ENCODE results near the gene MSI2.

The MSI2 gene

GRCh38 chr17:57425903-57426880 is 169.9 kb downstream of the MSI2 start:
- Histone ChIP-seq H3K36me3 (ENCODE audit: insufficient read depth, low read length) (no peaks in the 10 kb centered on the region), H3K9me3 (ENCODE audit: control insufficient read depth, insufficient read depth, low read length) (no peaks in the 10 kb centered on the region; the same call in 1 of the 2 replicates), H3K4me1 (ENCODE audit: insufficient read depth, low read length) (peaks cover 25% of the 10 kb centered on the region), H3K9ac (ENCODE audit: low read depth, low read length) (no peak overlapping the region)

- Histone ChIP-seq H3K9ac (ENCODE audit: low read depth, low read length) (no peak overlapping the region), H3K4me1 (ENCODE audit: insufficient read depth, low read length) (peaks cover 33% of the 10 kb centered on the region), H3K36me3 (ENCODE audit: insufficient read depth, low read length) (no peaks in the 10 kb centered on the region), H3K9me3 (ENCODE audit: control insufficient read depth, insufficient read depth, low read length) (no peaks in the 10 kb centered on the region)
Observed at GRCh38 chr17:57429966-57430365, 173.6 kb downstream of the MSI2 start.

GRCh38 chr17:57431415-57431814 is 175.1 kb downstream of the MSI2 start:
- peaks cover 19% of the 10 kb centered on the region for H3K4me1 ChIP-seq (ENCODE audit: insufficient read depth, low read length)
- no peak overlapping the region for H3K9ac ChIP-seq (ENCODE audit: low read depth, low read length)
- H3K36me3 ChIP-seq (ENCODE audit: insufficient read depth, low read length): no peaks in the 10 kb centered on the region
- no peaks in the 10 kb centered on the region for H3K9me3 ChIP-seq (ENCODE audit: control insufficient read depth, insufficient read depth, low read length)

- Histone ChIP-seq H3K36me3 (ENCODE audit: insufficient read depth, low read length) (no peaks in the 10 kb centered on the region), H3K4me1 (ENCODE audit: insufficient read depth, low read length) (peaks cover 13% of the 10 kb centered on the region), H3K9ac (ENCODE audit: low read depth, low read length) (no peak overlapping the region), H3K9me3 (ENCODE audit: control insufficient read depth, insufficient read depth, low read length) (no peaks in the 10 kb centered on the region)
Observed at GRCh38 chr17:57432507-57433277, 176.4 kb downstream of the MSI2 start.

GRCh38 chr17:57433452-57433851 is 177.1 kb downstream of the MSI2 start:
- Histone ChIP-seq H3K36me3 (ENCODE audit: insufficient read depth, low read length) (no peaks in the 10 kb centered on the region), H3K9ac (ENCODE audit: low read depth, low read length) (no peak overlapping the region), H3K9me3 (ENCODE audit: control insufficient read depth, insufficient read depth, low read length) (no peaks in the 10 kb centered on the region), H3K4me1 (ENCODE audit: insufficient read depth, low read length) (peaks cover 13% of the 10 kb centered on the region)

- Histone ChIP-seq H3K36me3 (ENCODE audit: insufficient read depth, low read length) (no peaks in the 10 kb centered on the region), H3K9me3 (ENCODE audit: control insufficient read depth, insufficient read depth, low read length) (no peaks in the 10 kb centered on the region), H3K9ac (ENCODE audit: low read depth, low read length) (no peak overlapping the region), H3K4me1 (ENCODE audit: insufficient read depth, low read length) (peaks cover 13% of the 10 kb centered on the region)
Observed at GRCh38 chr17:57434361-57434760, 178.0 kb downstream of the MSI2 start.

GRCh38 chr17:57436565-57436964 is 180.2 kb downstream of the MSI2 start:
- no peaks in the 10 kb centered on the region for H3K9me3 ChIP-seq (ENCODE audit: control insufficient read depth, insufficient read depth, low read length)
- peaks cover 30% of the 10 kb centered on the region for H3K4me1 ChIP-seq (ENCODE audit: insufficient read depth, low read length)
- no peak overlapping the region for H3K9ac ChIP-seq (ENCODE audit: low read depth, low read length)
- no peaks in the 10 kb centered on the region for H3K36me3 ChIP-seq (ENCODE audit: insufficient read depth, low read length)

GRCh38 chr17:57438066-57438731 is 181.9 kb downstream of the MSI2 start:
- H3K9me3 ChIP-seq (ENCODE audit: control insufficient read depth, insufficient read depth, low read length): no peaks in the 10 kb centered on the region
- no peaks in the 10 kb centered on the region for H3K36me3 ChIP-seq (ENCODE audit: insufficient read depth, low read length)
- no peak overlapping the region for H3K9ac ChIP-seq (ENCODE audit: low read depth, low read length)
- H3K4me1 ChIP-seq (ENCODE audit: insufficient read depth, low read length): peaks cover 30% of the 10 kb centered on the region

GRCh38 chr17:57439651-57440050 is 183.3 kb downstream of the MSI2 start:
- Histone ChIP-seq H3K9me3 (ENCODE audit: control insufficient read depth, insufficient read depth, low read length) (no peaks in the 10 kb centered on the region), H3K9ac (ENCODE audit: low read depth, low read length) (no peak overlapping the region), H3K4me1 (ENCODE audit: insufficient read depth, low read length) (peaks cover 32% of the 10 kb centered on the region), H3K36me3 (ENCODE audit: insufficient read depth, low read length) (no peaks in the 10 kb centered on the region)

- Histone ChIP-seq H3K9ac (ENCODE audit: low read depth, low read length) (no peak overlapping the region), H3K36me3 (ENCODE audit: insufficient read depth, low read length) (no peaks in the 10 kb centered on the region), H3K4me1 (ENCODE audit: insufficient read depth, low read length) (peaks cover 41% of the 10 kb centered on the region), H3K9me3 (ENCODE audit: control insufficient read depth, insufficient read depth, low read length) (no peaks in the 10 kb centered on the region)
Observed at GRCh38 chr17:57440522-57441269, 184.4 kb downstream of the MSI2 start.

GRCh38 chr17:57441270-57441600 is 184.9 kb downstream of the MSI2 start:
- Histone ChIP-seq H3K9me3 (ENCODE audit: control insufficient read depth, insufficient read depth, low read length) (no peaks in the 10 kb centered on the region), H3K9ac (ENCODE audit: low read depth, low read length) (no peak overlapping the region), H3K4me1 (ENCODE audit: insufficient read depth, low read length) (peaks cover 43% of the 10 kb centered on the region), H3K36me3 (ENCODE audit: insufficient read depth, low read length) (no peaks in the 10 kb centered on the region)

GRCh38 chr17:57442401-57442823 is 186.1 kb downstream of the MSI2 start:
- Histone ChIP-seq H3K36me3 (ENCODE audit: insufficient read depth, low read length) (no peaks in the 10 kb centered on the region), H3K9me3 (ENCODE audit: control insufficient read depth, insufficient read depth, low read length) (no peaks in the 10 kb centered on the region), H3K4me1 (ENCODE audit: insufficient read depth, low read length) (peaks cover 43% of the 10 kb centered on the region), H3K9ac (ENCODE audit: low read depth, low read length) (no peak overlapping the region)

- peaks cover 43% of the 10 kb centered on the region for H3K4me1 ChIP-seq (ENCODE audit: insufficient read depth, low read length)
- no peak overlapping the region for H3K9ac ChIP-seq (ENCODE audit: low read depth, low read length)
- H3K36me3 ChIP-seq (ENCODE audit: insufficient read depth, low read length): no peaks in the 10 kb centered on the region
- no peaks in the 10 kb centered on the region for H3K9me3 ChIP-seq (ENCODE audit: control insufficient read depth, insufficient read depth, low read length)
Observed at GRCh38 chr17:57442914-57443571, 186.7 kb downstream of the MSI2 start.
